ENCODE measurements around the gene REV3L.
"Not testable (repeated sequence)": the region's sequence is repeated elsewhere in the genome, so short reads cannot be mapped to it uniquely, and the experiment has no call there.

REV3L gene

GRCh38 chr6:111259089-111259831 is 223.8 kb downstream of the REV3L start:
- peak; percentile 98 for DNase-seq (ENCODE audit: low read depth in 2 of 2)

DNA sequence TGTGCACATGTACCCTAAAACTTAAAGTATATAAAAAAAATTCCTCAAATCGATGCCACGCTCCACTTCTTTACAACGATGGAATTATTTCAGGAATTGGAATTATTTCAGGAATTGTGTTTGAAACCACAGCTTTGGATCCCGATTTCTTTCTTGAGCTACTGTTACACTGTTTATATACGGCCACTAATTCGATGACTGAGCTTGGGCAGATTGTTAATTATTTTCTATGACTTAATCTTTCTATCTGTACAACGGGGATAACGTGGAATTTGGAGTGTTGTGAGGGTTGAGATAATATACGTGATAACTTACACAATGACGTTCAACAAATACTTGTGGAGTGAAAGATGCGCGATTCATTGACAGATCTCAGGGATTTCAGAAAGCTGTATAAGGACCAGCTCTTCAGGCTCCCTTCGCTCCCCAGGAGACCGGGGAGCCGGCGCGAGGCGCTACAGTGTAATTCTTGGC is 224.4 kb downstream of the REV3L start:
- DNase-seq (ENCODE audit: low read depth in 2 of 2), result peak; percentile 18 to 31

- no peak for DNase-seq (ENCODE audit: low read depth in 2 of 2)
Observed at GRCh38 chr6:111258010-111258409, 225.0 kb downstream of the REV3L start.

DNA sequence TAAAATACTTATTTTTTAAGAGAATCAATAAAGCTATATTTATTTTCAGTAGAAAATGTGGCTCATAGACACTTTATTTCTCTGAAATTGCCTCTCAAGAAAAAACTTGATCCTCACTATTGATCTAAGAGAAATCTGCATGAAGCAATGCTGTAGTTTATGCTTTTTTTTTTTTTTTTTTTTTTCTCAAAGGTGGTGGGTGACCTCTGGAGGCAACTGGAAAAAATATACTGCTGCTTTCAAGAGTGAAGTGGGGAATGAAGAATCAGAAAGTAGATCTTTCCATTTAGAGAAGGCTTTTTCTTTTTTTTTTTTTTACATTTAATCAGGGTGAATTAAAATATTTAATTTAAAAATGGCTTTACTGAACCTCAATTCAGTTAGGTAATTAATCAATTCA is 226.4 kb downstream of the REV3L start:
- no peak for DNase-seq (ENCODE audit: low read depth in 2 of 2)

- DNase-seq (ENCODE audit: low read depth in 2 of 2), result not testable (repeated sequence)
Observed at GRCh38 chr6:111255838-111256237, 227.2 kb downstream of the REV3L start.

DNA sequence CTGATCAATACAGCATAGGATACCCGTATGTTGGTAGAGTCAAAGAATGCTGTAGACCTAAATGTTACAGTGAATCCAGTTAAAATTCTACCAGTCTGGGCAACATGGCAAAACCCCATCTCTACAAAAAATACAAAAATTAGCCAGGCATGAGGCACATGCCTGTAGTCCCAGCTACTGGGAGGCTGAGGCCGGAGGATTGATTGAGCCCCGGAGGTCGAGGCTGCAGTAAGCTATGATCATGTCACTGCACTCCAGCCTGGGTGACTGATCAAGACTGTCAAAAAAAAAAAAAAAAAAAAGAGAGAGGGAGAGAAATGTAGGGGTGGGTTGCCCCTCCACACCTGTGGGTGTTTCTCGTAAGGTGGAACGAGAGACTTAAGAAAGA is 228.2 kb downstream of the REV3L start:
- DNase-seq (ENCODE audit: low read depth in 2 of 2), result no peak

- no peak for DNase-seq (ENCODE audit: low read depth in 2 of 2)
Observed at GRCh38 chr6:111254004-111254778, 228.8 kb downstream of the REV3L start.

DNA sequence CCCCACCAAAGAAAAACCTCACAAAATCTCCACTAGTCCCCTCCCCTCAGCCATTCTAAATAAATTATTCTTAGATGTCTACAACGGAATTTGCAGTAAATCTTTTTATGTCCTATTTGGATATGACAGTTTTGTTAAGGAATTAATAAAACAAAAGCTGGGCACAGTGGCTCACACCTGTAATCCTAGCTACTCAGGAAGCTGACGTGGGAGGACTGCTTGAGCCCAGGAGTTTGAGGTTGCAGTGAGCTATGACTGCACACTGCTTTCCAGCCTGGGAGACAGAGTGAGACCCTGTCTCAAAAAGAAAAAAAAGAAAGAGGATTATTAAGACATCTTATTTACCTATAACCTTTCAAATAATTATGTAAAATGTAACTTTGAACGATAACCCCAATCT is 230.3 kb downstream of the REV3L start:
- no peak for DNase-seq (ENCODE audit: low read depth in 2 of 2)

DNA sequence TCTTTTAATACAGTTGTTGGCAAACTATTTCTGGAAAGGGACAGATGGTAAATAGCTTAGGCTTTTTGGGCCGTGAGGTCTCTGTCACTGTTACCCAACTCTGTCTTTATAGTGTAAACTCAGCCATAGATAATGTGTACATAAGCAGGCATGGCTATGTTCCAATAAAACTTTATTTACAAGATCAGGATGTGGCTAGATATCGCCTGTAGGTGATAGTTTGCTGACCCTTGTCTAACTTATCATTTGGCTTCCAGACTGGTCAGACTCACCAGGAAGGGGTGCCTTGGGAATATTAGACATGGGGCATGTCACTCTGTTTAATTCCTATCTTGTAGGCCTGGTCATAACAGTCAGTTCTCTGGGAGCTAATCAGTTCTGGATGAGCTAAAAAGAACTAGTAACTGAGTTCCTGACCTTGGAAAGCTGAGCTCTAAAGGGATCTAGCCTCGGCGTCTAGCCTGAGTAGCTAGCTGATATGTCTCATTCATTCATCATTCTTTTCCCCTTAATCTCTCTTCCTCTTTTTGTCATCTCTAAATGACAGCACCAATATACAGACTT is 232.1 kb downstream of the REV3L start:
- DNase-seq (ENCODE audit: low read depth in 2 of 2), result no peak
